ENCODE measurements around the gene ZNF554.

ZNF554 gene

DNA sequence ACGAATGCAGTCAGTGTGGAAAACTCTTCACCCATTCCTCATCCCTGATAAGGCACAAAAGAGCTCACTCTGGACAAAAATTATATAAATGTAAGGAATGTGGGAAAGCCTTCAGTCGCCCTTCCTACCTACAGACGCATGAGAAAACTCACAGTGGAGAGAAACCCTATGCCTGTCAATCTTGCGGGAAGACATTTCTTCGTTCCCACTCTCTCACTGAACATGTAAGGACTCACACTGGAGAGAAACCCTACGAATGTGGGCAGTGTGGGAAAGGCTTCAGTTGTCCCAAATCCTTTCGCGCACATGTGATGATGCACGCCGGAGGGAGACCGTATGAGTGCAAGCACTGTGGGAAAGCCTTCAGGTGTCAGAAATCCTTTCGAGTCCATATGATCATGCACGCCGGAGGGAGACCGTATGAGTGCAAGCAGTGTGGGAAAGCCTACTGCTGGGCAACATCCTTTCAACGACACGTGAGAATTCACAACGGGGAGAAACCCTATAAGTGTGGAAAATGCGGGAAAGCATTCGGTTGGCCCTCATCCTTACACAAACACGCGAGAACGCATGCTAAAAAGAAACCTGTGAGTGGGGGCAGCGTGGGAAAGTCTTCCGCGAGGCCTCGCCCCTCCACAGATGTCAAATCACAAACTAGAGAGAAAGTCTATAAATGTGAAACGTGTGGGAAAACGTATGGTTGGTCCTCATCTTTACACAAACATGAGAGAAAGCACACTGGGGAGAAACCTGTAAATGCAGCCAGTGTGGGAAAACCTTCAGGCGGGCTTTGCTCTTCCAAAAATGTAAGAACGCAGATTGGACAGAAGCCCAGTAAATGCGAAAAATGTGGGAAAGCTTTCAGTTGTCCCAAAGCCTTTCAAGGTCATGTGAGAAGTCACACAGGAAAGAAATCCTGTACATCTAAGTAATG, 58.0 kb downstream of the ZNF554 start:
- no peak for DNase-seq

DNA sequence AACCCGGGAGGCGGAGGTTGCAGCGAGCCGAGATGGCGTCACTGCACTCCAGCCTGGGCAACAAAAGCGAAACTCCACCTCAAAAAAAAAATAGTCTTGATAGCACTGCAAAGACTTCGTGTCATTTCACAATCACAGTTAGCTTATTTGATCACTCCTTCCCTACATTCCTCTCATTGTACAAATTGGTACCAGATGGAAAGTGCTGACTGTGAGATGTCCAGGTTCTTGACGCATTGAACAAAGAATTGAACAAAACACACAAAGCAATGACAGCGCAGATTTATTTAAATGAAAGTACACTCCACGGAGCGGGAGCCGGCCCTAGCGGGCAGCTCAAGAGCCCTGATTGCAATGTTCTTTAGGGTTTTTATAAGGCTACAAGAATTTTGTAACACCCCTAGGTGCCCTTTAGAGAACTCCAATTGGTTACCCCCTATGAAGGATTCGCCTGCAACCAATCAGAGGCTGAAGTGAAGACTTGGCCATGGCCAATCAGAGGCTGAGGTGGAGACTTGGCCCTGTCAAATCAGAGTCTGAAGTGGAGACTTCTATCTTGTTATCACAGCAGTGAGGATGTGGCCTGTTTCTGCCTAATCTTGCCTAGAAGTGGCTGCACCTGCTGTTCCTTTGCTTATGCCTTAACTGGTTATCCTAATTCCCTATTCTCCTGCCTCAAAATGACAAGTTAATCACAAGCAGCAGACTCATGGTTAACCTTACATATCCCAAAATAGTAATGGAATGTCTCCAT, 64.2 kb downstream of the ZNF554 start:
- no peak for DNase-seq

DNA sequence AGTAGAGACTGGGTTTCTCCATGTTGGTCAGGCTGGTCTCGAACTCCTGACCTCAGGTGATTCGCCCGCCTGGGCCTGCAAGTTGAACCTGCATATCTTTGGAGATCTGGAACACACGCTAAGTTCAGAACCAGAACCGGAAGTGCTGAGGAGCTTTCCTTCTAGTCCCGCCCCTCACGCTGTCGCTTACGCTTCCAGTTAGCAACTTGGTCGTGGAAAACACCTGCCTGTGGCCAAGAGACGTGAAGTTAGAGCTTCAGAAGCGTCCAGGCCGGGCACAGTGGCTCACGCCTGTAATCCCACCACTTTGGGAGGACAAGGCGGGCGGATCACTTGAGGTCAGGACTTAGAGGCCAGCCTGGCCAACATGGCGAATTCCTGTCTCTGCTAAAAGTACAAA, 66.1 kb downstream of the ZNF554 start:
- no peak for DNase-seq
